ENCODE measurements around the gene ITPK1.

DNA sequence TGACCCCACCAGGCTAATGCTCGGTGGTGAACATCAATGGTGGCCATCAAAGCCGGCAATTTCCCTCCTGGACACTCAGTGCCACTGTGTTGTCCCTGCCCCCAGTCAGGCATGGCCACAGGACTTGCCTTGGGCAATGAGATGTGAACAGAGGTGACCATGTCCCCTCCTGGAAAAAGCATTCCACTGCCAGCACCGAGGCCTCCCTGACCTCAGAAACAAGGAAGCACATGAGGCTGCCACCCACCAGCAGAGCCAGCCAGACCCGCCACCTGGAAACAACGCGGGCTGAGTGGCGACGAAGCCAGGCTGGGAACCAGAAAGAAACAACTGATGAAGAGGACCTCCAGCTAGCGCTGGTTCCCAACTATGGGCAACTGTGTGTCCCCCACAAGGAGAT is 31.8 kb downstream of the ITPK1 start:
- no peak for TF ChIP-seq CTCF (IDR thresholded peaks at IDR 0.05)
- no peak for TF ChIP-seq POLR2A (IDR thresholded peaks at IDR 0.05)

Data from thyroid gland (tissue), 4 donors.